WTC11 (cell line): ENCODE data around the gene BMPER. TPM values are rescaled to one million over a fixed set of nuclear protein-coding genes. Genes with fewer than 3 reads are reported as not detected.

Experiments
- ATAC-seq: fragments of 200-7000 bp; cut with Tn5 transposase; 2 replicates; pipeline ENCODE4 v1.10.0; 2021; ENCODE audit warnings: mild to moderate bottlenecking, moderate library complexity
- CTCF ChIA-PET: fragments of 300-600 bp; sonication (Branson Sonifier 250); formaldehyde crosslinking; loops from one replicate; lab custom pipeline; 2021; ENCODE audit warnings: antibody characterized with exemption; lab: Charles Lee
- POLR2A ChIA-PET: fragments of 350-600 bp; sonication (Branson Sonifier 250); formaldehyde crosslinking; loops from one replicate; lab custom pipeline; 2021; ENCODE audit warnings: antibody characterized with exemption; lab: Charles Lee
- DNase-seq: peaks from one replicate; pipeline ENCODE4 v3.0.0; 2021; ENCODE audit warnings: low spot score
- H3K27ac Mint-ChIP-seq: 2 replicates; pipeline ENCODE4 v1.8.0; 2021; ENCODE audit warnings: mixed read lengths
- H3K27me3 Mint-ChIP-seq: 2 replicates; pipeline ENCODE4 v1.8.0; 2021; ENCODE audit warnings: low read depth, mild to moderate bottlenecking, moderate library complexity, mixed read lengths
- H3K36me3 Mint-ChIP-seq: 2 replicates; pipeline ENCODE4 v1.8.0; 2021; ENCODE audit warnings: mixed read lengths
- H3K4me1 Mint-ChIP-seq: 2 replicates; pipeline ENCODE4 v1.8.0; 2022; ENCODE audit warnings: mixed read lengths
- H3K4me3 Mint-ChIP-seq: 2 replicates; pipeline ENCODE4 v1.8.0; 2021; ENCODE audit warnings: mild to moderate bottlenecking, moderate library complexity, mixed read lengths
- H3K9me3 Mint-ChIP-seq: 2 replicates; pipeline ENCODE4 v1.8.0; 2021; ENCODE audit warnings: mixed read lengths
- AR ChIP-seq: fragments of 250-450 bp; sonication (Bioruptor Pico); IDR thresholded peaks from 2 replicates; pipeline ENCODE4 v1.9.0; 2021; ENCODE audit warnings: mild to moderate bottlenecking
- ATF6 ChIP-seq: sonication (generic); formaldehyde crosslinking; IDR thresholded peaks from 2 replicates; pipeline ENCODE4 v1.8.1; 2023; ENCODE audit warnings: mild to moderate bottlenecking, missing genetic modification reagents
- CREB1 ChIP-seq: sonication (generic); formaldehyde crosslinking; IDR thresholded peaks from 2 replicates; pipeline ENCODE4 v1.8.0; 2023; ENCODE audit warnings: mild to moderate bottlenecking, missing genetic modification reagents
- EMX1 ChIP-seq: fragments of 250-450 bp; sonication (Bioruptor Pico); IDR thresholded peaks from 2 replicates; pipeline ENCODE4 v1.8.0; 2021; ENCODE audit warnings: mild to moderate bottlenecking
- FOXP4 ChIP-seq: sonication (generic); formaldehyde crosslinking; IDR thresholded peaks from 2 replicates; pipeline ENCODE4 v1.8.0; 2022; ENCODE audit warnings: mild to moderate bottlenecking, missing genetic modification reagents
- MAX ChIP-seq: sonication (generic); formaldehyde crosslinking; IDR thresholded peaks from 2 replicates; pipeline ENCODE4 v1.8.0; 2022; ENCODE audit warnings: mild to moderate bottlenecking, missing genetic modification reagents
- MYBL2 ChIP-seq: sonication (generic); formaldehyde crosslinking; IDR thresholded peaks from 2 replicates; pipeline ENCODE4 v1.8.1; 2023; ENCODE audit warnings: mild to moderate bottlenecking, moderate library complexity, missing genetic modification reagents
- NR1H2 ChIP-seq: sonication (generic); formaldehyde crosslinking; IDR thresholded peaks from 2 replicates; pipeline ENCODE4 v1.9.0; 2021; ENCODE audit warnings: mild to moderate bottlenecking, moderate library complexity, missing genetic modification reagents
- TEAD4 ChIP-seq: sonication (generic); formaldehyde crosslinking; IDR thresholded peaks from 2 replicates; pipeline ENCODE4 v1.8.0; 2022; ENCODE audit warnings: mild to moderate bottlenecking, missing genetic modification reagents
- ZBTB21 ChIP-seq: sonication (generic); formaldehyde crosslinking; IDR thresholded peaks from 2 replicates; pipeline ENCODE4 v1.8.1; 2023; ENCODE audit warnings: mild to moderate bottlenecking, missing genetic modification reagents, borderline replicate concordance
- ZNF121 ChIP-seq: sonication (generic); formaldehyde crosslinking; IDR thresholded peaks from 2 replicates; pipeline ENCODE4 v1.8.0; 2023; ENCODE audit warnings: missing genetic modification reagents
- ZNF396 ChIP-seq: fragments of 250-450 bp; sonication (Bioruptor Pico); IDR thresholded peaks from 2 replicates; pipeline ENCODE4 v1.8.0; 2021; ENCODE audit warnings: mild to moderate bottlenecking, moderate library complexity, borderline replicate concordance
- ZNF512 ChIP-seq: sonication (generic); formaldehyde crosslinking; IDR thresholded peaks from 2 replicates; pipeline ENCODE4 v1.8.1; 2022; ENCODE audit warnings: missing genetic modification reagents, borderline replicate concordance
- ZNF532 ChIP-seq: fragments of 250-450 bp; sonication (Bioruptor Pico); IDR thresholded peaks from 2 replicates; pipeline ENCODE4 v1.9.0; 2021; ENCODE audit warnings: mild to moderate bottlenecking, borderline replicate concordance
- ZNF671 ChIP-seq: fragments of 250-450 bp; sonication (Bioruptor Pico); IDR thresholded peaks from 2 replicates; pipeline ENCODE4 v1.8.0; 2021; ENCODE audit warnings: mild to moderate bottlenecking
- total RNA-seq: library from RNA; stranded (reverse); gene quantifications from 3 replicates; pipeline ENCODE4 v1.2.3, GENCODE V29; 2021

BMPER gene
- total RNA-seq, 1 experiment from 2014 or later = 1.9 TPM

- peaks cover 20% of the 10 kb centered on the region for H3K4me1 Mint-ChIP-seq
- ATAC-seq (no peak), DNase-seq (no peak)
- ChIA-PET POLR2A (no interaction called here), CTCF (interaction anchor here (0.8 to 2.1 kb wide), 3 partner anchors 44 to 111 kb away, joined by 3 to 8 read pairs (median 5); no protein-coding TSS in a partner anchor)
- no peaks in the 10 kb centered on the region; the same call in 1 of the 2 replicates for H3K27me3 Mint-ChIP-seq
- no peaks in the 10 kb centered on the region for H3K9me3 Mint-ChIP-seq
- no peak overlapping the region for H3K27ac Mint-ChIP-seq
- no peaks in the 10 kb centered on the region for H3K36me3 Mint-ChIP-seq
- no peak overlapping the region for H3K4me3 Mint-ChIP-seq
- TF ChIP-seq ZNF532 = no peak
- TF ChIP-seq ZBTB21 (CRISPR knock-in tag) = no peak
- no peak for TF ChIP-seq EMX1 (CRISPR knock-in tag)
- TF ChIP-seq FOXP4 (CRISPR knock-in tag) = no peak
- TF ChIP-seq AR (CRISPR knock-in tag) = no peak
- no peak for TF ChIP-seq ATF6 (CRISPR knock-in tag)
- TF ChIP-seq ZNF512 (CRISPR knock-in tag) = no peak
- no peak for TF ChIP-seq NR1H2 (CRISPR knock-in tag)
- no peak for TF ChIP-seq CREB1 (CRISPR knock-in tag)
- TF ChIP-seq TEAD4 = no peak
- TF ChIP-seq MAX = no peak
- TF ChIP-seq ZNF396 (CRISPR knock-in tag) = no peak
- TF ChIP-seq MYBL2 = no peak
- no peak for TF ChIP-seq ZNF121 (CRISPR knock-in tag)
- no peak for TF ChIP-seq ZNF671 (CRISPR knock-in tag)
- TF ChIP-seq, all 79 proteins: peak for 0
Observed at GRCh38 chr7:34044306-34044643, 138.9 kb downstream of the BMPER start.
